Ectodermal cell (in vitro differentiated cells): ENCODE data around the gene C6orf15.

Experiments
- H3K27ac ChIP-seq: 2 replicates; pipeline ENCODE4 v1.7.0; 2013; ENCODE audit warnings: mild to moderate bottlenecking, low read depth, low read length; ENCODE audit not compliant: insufficient read depth, poor library complexity, severe bottlenecking
- H3K27me3 ChIP-seq: 2 replicates; pipeline ENCODE4 v1.7.0; 2013; ENCODE audit warnings: mild to moderate bottlenecking, low read length; ENCODE audit not compliant: insufficient read depth, control insufficient read depth, poor library complexity, severe bottlenecking
- H3K36me3 ChIP-seq: one replicate; pipeline ENCODE4 v1.7.0; 2013; ENCODE audit warnings: low read length; ENCODE audit not compliant: control insufficient read depth, insufficient read depth
- H3K4me1 ChIP-seq: one replicate; pipeline ENCODE4 v1.7.0; 2013; ENCODE audit warnings: low read length; ENCODE audit not compliant: control insufficient read depth, insufficient read depth
- H3K4me3 ChIP-seq: 2 replicates; pipeline ENCODE4 v1.7.0; 2013; ENCODE audit warnings: low read depth, low read length, control low read depth; ENCODE audit not compliant: insufficient read depth
- H3K9me3 ChIP-seq: 2 replicates; pipeline ENCODE4 v1.7.0; 2013; ENCODE audit warnings: mild to moderate bottlenecking, low read length, moderate library complexity; ENCODE audit not compliant: control insufficient read depth
- WGBS, 2 experiments: methylation state at CpG; one replicate each; pipeline ENCODE4 v1.1.7; 2013; ENCODE audit warnings: missing lambda C conversion rate in 2 of 2; 5-methylcytosine and 5-hydroxymethylcytosine counted together

The C6orf15 gene

GRCh38 chr6:31121131-31121790 lies 8.9 kb upstream of the C6orf15 start:
- Histone ChIP-seq H3K4me1 (peaks cover 11% of the 10 kb centered on the region), H3K36me3 (no peaks in the 10 kb centered on the region), H3K27me3 (no peaks in the 10 kb centered on the region), H3K4me3 (no peak overlapping the region), H3K9me3 (no peaks in the 10 kb centered on the region), H3K27ac (no peak overlapping the region)
- 93% methylated on average over 12 of the region's 12 CpGs for WGBS, 2 experiments

- H3K27ac ChIP-seq: no peak within 1 kb of the TSS
- H3K36me3 ChIP-seq: no peaks in the 10 kb centered on the region
- H3K4me1 ChIP-seq: peaks cover 11% of the 10 kb centered on the region
- no peaks in the 10 kb centered on the region for H3K9me3 ChIP-seq
- no peak within 1 kb of the TSS for H3K4me3 ChIP-seq
- no peaks in the 10 kb centered on the region for H3K27me3 ChIP-seq
- WGBS, 2 experiments: 91 to 93% methylated on average over 26 of the region's 26 CpGs
Measured at GRCh38 chr6:31120151-31120915, 8.0 kb upstream of the C6orf15 start, which contains the start of gene CDSN. CDSN (minus strand) TSS chr6:31120446; CDS start chr6:31120419, 27 bp downstream.

GRCh38 chr6:31118178-31118577 lies 5.8 kb upstream of the C6orf15 start:
- H3K27me3 ChIP-seq: no peaks in the 10 kb centered on the region
- 94 to 95% methylated on average over 7 of the region's 7 CpGs for WGBS, 2 experiments
- H3K27ac ChIP-seq: no peak overlapping the region
- H3K4me3 ChIP-seq: no peak overlapping the region
- no peaks in the 10 kb centered on the region for H3K36me3 ChIP-seq
- H3K4me1 ChIP-seq: peaks cover 8% of the 10 kb centered on the region
- no peaks in the 10 kb centered on the region for H3K9me3 ChIP-seq

- H3K4me1 ChIP-seq: peaks cover 8% of the 10 kb centered on the region
- no peak overlapping the region for H3K4me3 ChIP-seq
- H3K27ac ChIP-seq: no peak overlapping the region
- H3K36me3 ChIP-seq: no peaks in the 10 kb centered on the region
- H3K9me3 ChIP-seq: no peaks in the 10 kb centered on the region
- WGBS, 2 experiments: 90 to 92% methylated on average over 19 of the region's 19 CpGs
- H3K27me3 ChIP-seq: no peaks in the 10 kb centered on the region
Measured at GRCh38 chr6:31116661-31117385, 4.4 kb upstream of the C6orf15 start.

GRCh38 chr6:31115941-31116560 lies 3.7 kb upstream of the C6orf15 start:
- no peaks in the 10 kb centered on the region for H3K36me3 ChIP-seq
- no peak overlapping the region for H3K4me3 ChIP-seq
- H3K27me3 ChIP-seq: no peaks in the 10 kb centered on the region
- no peak overlapping the region for H3K27ac ChIP-seq
- peaks cover 11% of the 10 kb centered on the region for H3K4me1 ChIP-seq
- WGBS, 2 experiments: 93 to 94% methylated on average over 12 of the region's 12 CpGs
- no peaks in the 10 kb centered on the region for H3K9me3 ChIP-seq

GRCh38 chr6:31114970-31115849 lies 2.8 kb upstream of the C6orf15 start:
- Histone ChIP-seq H3K9me3 (no peaks in the 10 kb centered on the region), H3K4me3 (no peak overlapping the region), H3K27me3 (no peaks in the 10 kb centered on the region), H3K27ac (no peak overlapping the region), H3K4me1 (peaks cover 20% of the 10 kb centered on the region), H3K36me3 (no peaks in the 10 kb centered on the region)
- 86% methylated on average over 9 of the region's 9 CpGs for WGBS, 2 experiments

GRCh38 chr6:31114541-31114878 lies 2.1 kb upstream of the C6orf15 start, which contains the start of gene PSORS1C1:
PSORS1C1 (plus strand) TSS chr6:31114800; CDS start chr6:31129633, 14,833 bp downstream.
- Histone ChIP-seq H3K27me3 (no peaks in the 10 kb centered on the region), H3K4me3 (no peak within 1 kb of the TSS)
- WGBS, 2 experiments: 78 to 79% methylated on average over 3 of the region's 3 CpGs

GRCh38 chr6:31113861-31114540 lies 1.6 kb upstream of the C6orf15 start:
- WGBS, 2 experiments: 54 to 57% methylated on average over 7 of the region's 7 CpGs
- Histone ChIP-seq H3K4me3 (no peak overlapping the region), H3K27me3 (no peaks in the 10 kb centered on the region), H3K4me1 (peaks cover 21% of the 10 kb centered on the region), H3K27ac (no peak overlapping the region), H3K36me3 (no peaks in the 10 kb centered on the region), H3K9me3 (no peaks in the 10 kb centered on the region)

More at GRCh38 chr6:31114541-31114878, 2.1 kb upstream of the C6orf15 start, which contains the start of gene PSORS1C1:
- no peaks in the 10 kb centered on the region for H3K36me3 ChIP-seq
- H3K9me3 ChIP-seq: no peaks in the 10 kb centered on the region
- no peak within 1 kb of the TSS for H3K27ac ChIP-seq
- peaks cover 21% of the 10 kb centered on the region for H3K4me1 ChIP-seq

- Histone ChIP-seq H3K36me3 (no peaks in the 10 kb centered on the region), H3K27ac (no peak overlapping the region), H3K27me3 (no peaks in the 10 kb centered on the region), H3K4me3 (no peak overlapping the region), H3K4me1 (peaks cover 21% of the 10 kb centered on the region), H3K9me3 (no peaks in the 10 kb centered on the region)
- 88 to 89% methylated on average over 13 of the region's 13 CpGs for WGBS, 2 experiments
Measured at GRCh38 chr6:31111712-31112111, 663 bp downstream of the C6orf15 start.
